Measurements from ENCODE around the gene IRAK2.

DNA sequence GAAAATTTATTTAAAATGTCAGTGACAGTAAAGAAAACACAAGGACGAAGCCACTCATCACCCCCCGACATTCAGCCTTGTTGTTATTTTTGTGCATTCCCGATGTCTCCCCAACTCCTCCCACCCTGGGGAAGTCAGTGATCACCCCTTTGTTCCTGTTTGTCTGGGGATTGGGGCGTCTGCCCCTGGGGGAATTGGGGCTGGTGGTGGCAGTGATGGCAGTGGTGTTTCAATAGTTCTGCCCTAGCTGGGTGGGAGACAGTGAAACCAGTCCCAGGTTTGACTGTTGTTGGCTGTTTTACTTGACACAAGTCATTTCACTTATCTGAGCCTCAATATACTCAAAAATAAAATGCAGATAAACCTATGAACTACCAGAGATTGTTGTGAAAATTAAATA, 33.5 kb downstream of the IRAK2 start:
- TF ChIP-seq, protein P1, sequence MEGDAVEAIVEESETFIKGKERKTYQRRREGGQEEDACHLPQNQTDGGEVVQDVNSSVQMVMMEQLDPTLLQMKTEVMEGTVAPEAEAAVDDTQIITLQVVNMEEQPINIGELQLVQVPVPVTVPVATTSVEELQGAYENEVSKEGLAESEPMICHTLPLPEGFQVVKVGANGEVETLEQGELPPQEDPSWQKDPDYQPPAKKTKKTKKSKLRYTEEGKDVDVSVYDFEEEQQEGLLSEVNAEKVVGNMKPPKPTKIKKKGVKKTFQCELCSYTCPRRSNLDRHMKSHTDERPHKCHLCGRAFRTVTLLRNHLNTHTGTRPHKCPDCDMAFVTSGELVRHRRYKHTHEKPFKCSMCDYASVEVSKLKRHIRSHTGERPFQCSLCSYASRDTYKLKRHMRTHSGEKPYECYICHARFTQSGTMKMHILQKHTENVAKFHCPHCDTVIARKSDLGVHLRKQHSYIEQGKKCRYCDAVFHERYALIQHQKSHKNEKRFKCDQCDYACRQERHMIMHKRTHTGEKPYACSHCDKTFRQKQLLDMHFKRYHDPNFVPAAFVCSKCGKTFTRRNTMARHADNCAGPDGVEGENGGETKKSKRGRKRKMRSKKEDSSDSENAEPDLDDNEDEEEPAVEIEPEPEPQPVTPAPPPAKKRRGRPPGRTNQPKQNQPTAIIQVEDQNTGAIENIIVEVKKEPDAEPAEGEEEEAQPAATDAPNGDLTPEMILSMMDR (IDR thresholded peaks at IDR 0.05; ENCODE audit: control extremely low read depth in 1 of 3, insufficient read depth in 1 of 3, low read depth in 1 of 3, low read length in 3 of 3): no peak
- TF ChIP-seq RAD21 (IDR thresholded peaks at IDR 0.05 in 1 of 2, conservative IDR thresholded peaks at IDR 0.05 in 1 of 2; ENCODE audit: low read depth in 2 of 2, low read length in 2 of 2): no peak
- TF ChIP-seq SIX5 (IDR thresholded peaks at IDR 0.05; ENCODE audit: low read depth, low read length): no peak
- no peak for TF ChIP-seq POLR2AphosphoS5 (IDR thresholded peaks at IDR 0.05; ENCODE audit: low read depth, low read length)
- TF ChIP-seq SP2 (IDR thresholded peaks at IDR 0.05; ENCODE audit: low read length): no peak
- TF ChIP-seq SP1 (IDR thresholded peaks at IDR 0.05; ENCODE audit: low read depth, low read length): no peak
- TF ChIP-seq EGR1 (IDR thresholded peaks at IDR 0.05; ENCODE audit: borderline replicate concordance, low read depth, low read length): no peak
- no peak for TF ChIP-seq CTBP2 (IDR thresholded peaks at IDR 0.05; ENCODE audit: borderline replicate concordance, insufficient read depth, insufficient read length, low read length)
- TF ChIP-seq, protein P2, sequence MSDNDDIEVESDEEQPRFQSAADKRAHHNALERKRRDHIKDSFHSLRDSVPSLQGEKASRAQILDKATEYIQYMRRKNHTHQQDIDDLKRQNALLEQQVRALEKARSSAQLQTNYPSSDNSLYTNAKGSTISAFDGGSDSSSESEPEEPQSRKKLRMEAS (IDR thresholded peaks at IDR 0.05): no peak
- no peak for TF ChIP-seq EP300 (IDR thresholded peaks at IDR 0.05; ENCODE audit: borderline replicate concordance in 1 of 2, low read depth in 2 of 2, low read length in 2 of 2)

All from H1 (cell line).